Endodermal cell (in vitro differentiated cells): ENCODE measurements around the gene TBC1D8. TPM values are rescaled to one million over a fixed set of nuclear protein-coding genes. Genes with fewer than 3 reads are reported as not detected.

ENCODE experiments used
- DNase-seq: peaks from one replicate; pipeline ENCODE4 v3.0.0-alpha.2; 2017
- H3K27ac ChIP-seq: 2 replicates; pipeline ENCODE4 v1.5.1; 2013; ENCODE audit warnings: mild to moderate bottlenecking, low read depth, low read length, moderate library complexity
- H3K27me3 ChIP-seq: 2 replicates; pipeline ENCODE4 v1.6.1; 2013; ENCODE audit warnings: mild to moderate bottlenecking, low read length, moderate library complexity; ENCODE audit not compliant: insufficient read depth, control insufficient read depth, poor library complexity, severe bottlenecking
- H3K36me3 ChIP-seq: 2 replicates; pipeline ENCODE4 v1.7.0; 2013; ENCODE audit warnings: mild to moderate bottlenecking, low read length, moderate library complexity; ENCODE audit not compliant: control insufficient read depth, insufficient read depth
- H3K4me1 ChIP-seq: one replicate; pipeline ENCODE4 v1.7.0; 2013; ENCODE audit warnings: low read length; ENCODE audit not compliant: control insufficient read depth, insufficient read depth
- H3K4me3 ChIP-seq: 2 replicates; pipeline ENCODE4 v1.5.1; 2013; ENCODE audit warnings: mild to moderate bottlenecking, low read length, moderate library complexity
- H3K9ac ChIP-seq: 2 replicates; pipeline ENCODE4 v1.6.1; 2013; ENCODE audit warnings: mild to moderate bottlenecking, low read length, moderate library complexity; ENCODE audit not compliant: poor library complexity, severe bottlenecking; ENCODE audit errors: extremely low read depth
- H3K9me3 ChIP-seq: 2 replicates; pipeline ENCODE4 v1.6.1; 2013; ENCODE audit warnings: mild to moderate bottlenecking, low read length, moderate library complexity; ENCODE audit not compliant: control insufficient read depth
- H3K27ac Mint-ChIP-seq: 2 replicates; pipeline ENCODE4 v1.8.0; 2020; ENCODE audit warnings: mixed read lengths
- H3K27me3 Mint-ChIP-seq: 2 replicates; pipeline ENCODE4 v1.8.0; 2021; ENCODE audit warnings: mild to moderate bottlenecking, mixed read lengths; ENCODE audit not compliant: insufficient read depth
- H3K36me3 Mint-ChIP-seq: 2 replicates; pipeline ENCODE4 v1.8.0; 2020; ENCODE audit warnings: low read depth, mixed read lengths
- H3K4me1 Mint-ChIP-seq: 2 replicates; pipeline ENCODE4 v1.8.0; 2020; ENCODE audit warnings: mixed read lengths
- H3K4me3 Mint-ChIP-seq: 2 replicates; pipeline ENCODE4 v1.8.0; 2020; ENCODE audit warnings: mild to moderate bottlenecking, moderate library complexity, mixed read lengths
- H3K9me3 Mint-ChIP-seq: 2 replicates; pipeline ENCODE4 v1.8.0; 2020; ENCODE audit warnings: mild to moderate bottlenecking, mixed read lengths
- WGBS, 2 experiments: methylation state at CpG; one replicate each; pipeline versions ENCODE4 v1.1.5 to v1.1.7; 2013; ENCODE audit warnings: missing lambda C conversion rate in 2 of 2, mixed read lengths in 1 of 2; ENCODE audit not compliant: insufficient coverage in 1 of 2, insufficient read length in 1 of 2; 5-methylcytosine and 5-hydroxymethylcytosine counted together
- total RNA-seq, 2 donors: library from RNA; stranded (reverse); fragmentation: NEBNext Ultra II Directional in 1 of 2; extraction: Animal tissue kit (Norgen Biotek cat#: 25700) in 1 of 2; gene quantifications; 2 replicates in 1 of 2; 3 replicates in 1 of 2; pipeline ENCODE4 v1.2.1, GENCODE V29; 2021
- TF ChIP-seq, protein P1 (sequence below): fragments of 200-600 bp; sonication (generic); conservative IDR thresholded peaks from 2 replicates; pipeline ENCODE4 v1.5.0; 2021; ENCODE audit warnings: antibody characterized with exemption, mild to moderate bottlenecking

Gene TBC1D8
- total RNA-seq, 2 donors from 2014 or later, result 14.4 to 14.5 TPM

DNA sequence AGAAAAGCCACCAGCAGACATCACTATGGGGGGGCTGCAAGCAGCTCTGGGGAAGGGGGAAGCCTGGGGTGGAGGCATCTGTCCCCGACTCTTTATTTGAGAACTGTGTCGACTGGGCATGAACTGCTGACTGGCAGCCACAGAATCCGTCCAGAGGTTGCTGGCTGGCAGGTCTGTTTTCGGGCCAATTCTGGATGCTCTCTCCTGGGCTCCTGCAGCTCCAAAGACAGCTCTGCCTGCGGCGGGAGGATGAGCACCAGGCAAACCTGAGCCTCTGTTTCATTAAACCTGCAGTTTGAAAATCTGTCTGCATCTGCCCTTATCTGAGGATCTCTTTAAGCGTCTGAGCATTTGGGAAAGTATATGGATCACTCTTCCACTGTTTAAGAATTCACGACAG, 183.5 kb downstream of the TBC1D8 start:
- Mint-ChIP-seq H3K36me3 (no peaks in the 10 kb centered on the region), H3K27me3 (no peaks in the 10 kb centered on the region), H3K9me3 (no peaks in the 10 kb centered on the region), H3K27ac (no peak overlapping the region), H3K4me3 (no peak overlapping the region), H3K4me1 (no peaks in the 10 kb centered on the region)
- Histone ChIP-seq H3K9ac (no peak overlapping the region), H3K36me3 (no peaks in the 10 kb centered on the region), H3K9me3 (no peaks in the 10 kb centered on the region), H3K4me3 (no peak overlapping the region), H3K4me1 (no peaks in the 10 kb centered on the region), H3K27ac (no peak overlapping the region), H3K27me3 (no peaks in the 10 kb centered on the region)
- TF ChIP-seq, protein P1, sequence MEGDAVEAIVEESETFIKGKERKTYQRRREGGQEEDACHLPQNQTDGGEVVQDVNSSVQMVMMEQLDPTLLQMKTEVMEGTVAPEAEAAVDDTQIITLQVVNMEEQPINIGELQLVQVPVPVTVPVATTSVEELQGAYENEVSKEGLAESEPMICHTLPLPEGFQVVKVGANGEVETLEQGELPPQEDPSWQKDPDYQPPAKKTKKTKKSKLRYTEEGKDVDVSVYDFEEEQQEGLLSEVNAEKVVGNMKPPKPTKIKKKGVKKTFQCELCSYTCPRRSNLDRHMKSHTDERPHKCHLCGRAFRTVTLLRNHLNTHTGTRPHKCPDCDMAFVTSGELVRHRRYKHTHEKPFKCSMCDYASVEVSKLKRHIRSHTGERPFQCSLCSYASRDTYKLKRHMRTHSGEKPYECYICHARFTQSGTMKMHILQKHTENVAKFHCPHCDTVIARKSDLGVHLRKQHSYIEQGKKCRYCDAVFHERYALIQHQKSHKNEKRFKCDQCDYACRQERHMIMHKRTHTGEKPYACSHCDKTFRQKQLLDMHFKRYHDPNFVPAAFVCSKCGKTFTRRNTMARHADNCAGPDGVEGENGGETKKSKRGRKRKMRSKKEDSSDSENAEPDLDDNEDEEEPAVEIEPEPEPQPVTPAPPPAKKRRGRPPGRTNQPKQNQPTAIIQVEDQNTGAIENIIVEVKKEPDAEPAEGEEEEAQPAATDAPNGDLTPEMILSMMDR, result no peak
- 90% methylated on average over 5 to 8 of the region's 8 CpGs for WGBS, 2 experiments
- no peak for DNase-seq

DNA sequence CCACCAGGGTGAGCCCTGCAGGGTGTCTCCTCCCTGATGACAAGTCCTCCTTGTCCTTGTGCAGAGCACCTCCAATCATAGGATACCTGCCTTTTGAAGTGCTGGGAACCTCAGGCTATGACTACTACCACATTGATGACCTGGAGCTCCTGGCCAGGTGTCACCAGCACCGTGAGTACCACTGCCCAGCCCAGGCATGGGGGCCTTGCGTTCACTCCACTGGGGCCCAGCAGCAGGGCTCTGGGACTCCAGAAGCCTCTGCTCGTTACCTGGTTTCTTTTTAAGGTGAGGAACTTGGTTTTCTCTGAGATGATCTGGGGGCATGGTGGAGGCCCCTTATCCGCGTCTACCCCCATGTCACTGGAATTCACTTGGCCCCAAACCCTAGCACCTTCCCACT, 185.6 kb downstream of the TBC1D8 start:
- DNase-seq, result no peak
- no peak overlapping the region for H3K4me3 Mint-ChIP-seq
- H3K4me1 ChIP-seq, result no peaks in the 10 kb centered on the region
- 98 to 100% methylated on average over 2 to 5 of the region's 5 CpGs for WGBS, 2 experiments
- H3K36me3 ChIP-seq, result no peaks in the 10 kb centered on the region
- no peaks in the 10 kb centered on the region for H3K4me1 Mint-ChIP-seq
- H3K9ac ChIP-seq, result no peak overlapping the region
- H3K4me3 ChIP-seq, result no peak overlapping the region
- TF ChIP-seq, protein P1, result peak; percentile 25
- H3K27me3 Mint-ChIP-seq, result no peaks in the 10 kb centered on the region
- no peak overlapping the region for H3K27ac Mint-ChIP-seq
- no peaks in the 10 kb centered on the region for H3K27me3 ChIP-seq
- H3K36me3 Mint-ChIP-seq, result no peaks in the 10 kb centered on the region
- H3K27ac ChIP-seq, result no peak overlapping the region
- no peaks in the 10 kb centered on the region for H3K9me3 Mint-ChIP-seq
- H3K9me3 ChIP-seq, result no peaks in the 10 kb centered on the region

DNA sequence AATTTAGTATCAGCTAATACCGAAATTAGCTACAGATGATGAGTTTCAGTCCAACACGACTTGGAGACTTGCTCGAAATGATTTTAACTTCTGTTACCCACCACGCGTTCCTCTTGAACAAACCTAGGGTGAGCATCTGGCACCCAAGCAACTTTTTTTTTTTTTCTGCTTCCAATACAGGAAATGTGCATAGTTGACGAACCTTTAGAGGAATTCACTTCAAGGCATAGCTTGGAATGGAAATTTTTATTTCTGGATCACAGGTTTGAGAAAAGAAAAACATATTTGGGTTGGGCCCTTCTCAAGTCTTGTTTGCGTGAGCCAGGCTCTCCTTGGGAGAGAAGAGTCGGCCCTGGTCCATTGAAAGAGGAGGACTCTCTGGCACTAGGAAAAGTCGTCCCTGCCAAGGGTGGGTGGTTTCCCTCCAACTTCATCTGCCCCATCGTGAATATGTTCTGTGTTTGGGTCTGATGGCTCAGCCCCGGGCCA, 186.5 kb downstream of the TBC1D8 start:
- H3K4me1 Mint-ChIP-seq, result no peaks in the 10 kb centered on the region
- H3K27ac Mint-ChIP-seq, result no peak overlapping the region
- no peaks in the 10 kb centered on the region for H3K36me3 Mint-ChIP-seq
- H3K4me3 Mint-ChIP-seq, result no peak overlapping the region
- no peak overlapping the region for H3K9ac ChIP-seq
- no peak for DNase-seq
- 82 to 86% methylated on average over 11 of the region's 11 CpGs for WGBS, 2 experiments
- TF ChIP-seq, protein P1, result no peak
- H3K9me3 Mint-ChIP-seq, result no peaks in the 10 kb centered on the region
- H3K27ac ChIP-seq, result no peak overlapping the region
- no peaks in the 10 kb centered on the region for H3K9me3 ChIP-seq
- no peaks in the 10 kb centered on the region for H3K27me3 Mint-ChIP-seq
- H3K27me3 ChIP-seq, result no peaks in the 10 kb centered on the region
- H3K36me3 ChIP-seq, result no peaks in the 10 kb centered on the region
- no peak overlapping the region for H3K4me3 ChIP-seq
- no peaks in the 10 kb centered on the region for H3K4me1 ChIP-seq
